HUES48 (cell line): ENCODE measurements around the gene GKN2.

ENCODE experiments used
- H3K27ac ChIP-seq: one replicate; pipeline ENCODE4 v1.7.0; 2013; ENCODE audit warnings: low read depth, low read length, inconsistent platforms
- H3K27me3 ChIP-seq: 2 replicates; pipeline ENCODE4 v1.6.1; 2013; ENCODE audit warnings: mild to moderate bottlenecking, low read length; ENCODE audit not compliant: control insufficient read depth, insufficient read depth
- H3K36me3 ChIP-seq: 2 replicates; pipeline ENCODE4 v1.6.1; 2013; ENCODE audit warnings: low read length; ENCODE audit not compliant: control insufficient read depth, insufficient read depth
- H3K4me1 ChIP-seq: 2 replicates; pipeline ENCODE4 v1.6.1; 2013; ENCODE audit warnings: mild to moderate bottlenecking, low read length; ENCODE audit not compliant: control insufficient read depth, insufficient read depth
- H3K4me3 ChIP-seq: 2 replicates; pipeline ENCODE4 v1.5.1; 2013; ENCODE audit warnings: mild to moderate bottlenecking, low read depth, low read length
- H3K9ac ChIP-seq: 2 replicates; pipeline ENCODE4 v1.6.1; 2013; ENCODE audit warnings: mild to moderate bottlenecking, low read depth, low read length, moderate library complexity
- H3K9me3 ChIP-seq: 2 replicates; pipeline ENCODE4 v1.6.1; 2013; ENCODE audit warnings: low read length; ENCODE audit not compliant: control insufficient read depth, insufficient read depth

The GKN2 gene

GRCh38 chr2:68978098-68978497 lies 25.4 kb upstream of the GKN2 start:
- H3K9ac ChIP-seq: no peak overlapping the region
- H3K36me3 ChIP-seq: no peaks in the 10 kb centered on the region
- H3K4me1 ChIP-seq: no peaks in the 10 kb centered on the region
- H3K27me3 ChIP-seq: no peaks in the 10 kb centered on the region
- H3K4me3 ChIP-seq: no peak overlapping the region
- no peak overlapping the region for H3K27ac ChIP-seq
- H3K9me3 ChIP-seq: no peaks in the 10 kb centered on the region

- no peaks in the 10 kb centered on the region for H3K36me3 ChIP-seq
- no peak overlapping the region for H3K9ac ChIP-seq
- H3K27ac ChIP-seq: no peak overlapping the region
- H3K27me3 ChIP-seq: no peaks in the 10 kb centered on the region
- H3K9me3 ChIP-seq: no peaks in the 10 kb centered on the region
- no peak overlapping the region for H3K4me3 ChIP-seq
- H3K4me1 ChIP-seq: no peaks in the 10 kb centered on the region
Observed at GRCh38 chr2:68977453-68977852, 24.8 kb upstream of the GKN2 start.

GRCh38 chr2:68975844-68976243 lies 23.2 kb upstream of the GKN2 start:
- H3K36me3 ChIP-seq: no peaks in the 10 kb centered on the region
- H3K27ac ChIP-seq: no peak overlapping the region
- no peak overlapping the region for H3K4me3 ChIP-seq
- H3K27me3 ChIP-seq: no peaks in the 10 kb centered on the region
- H3K4me1 ChIP-seq: no peaks in the 10 kb centered on the region
- H3K9me3 ChIP-seq: no peaks in the 10 kb centered on the region
- no peak overlapping the region for H3K9ac ChIP-seq

GRCh38 chr2:68974946-68975665 lies 22.4 kb upstream of the GKN2 start:
- no peaks in the 10 kb centered on the region for H3K9me3 ChIP-seq
- no peaks in the 10 kb centered on the region for H3K4me1 ChIP-seq
- H3K4me3 ChIP-seq: no peak overlapping the region
- H3K9ac ChIP-seq: no peak overlapping the region
- no peaks in the 10 kb centered on the region for H3K36me3 ChIP-seq
- H3K27me3 ChIP-seq: no peaks in the 10 kb centered on the region
- H3K27ac ChIP-seq: no peak overlapping the region

GRCh38 chr2:68974251-68974650 lies 21.6 kb upstream of the GKN2 start, which contains the start of gene GKN1:
TSS of gene GKN1 (plus strand) at chr2:68974636. CDS start at chr2:68974678, 42 bp downstream.
- Histone ChIP-seq H3K4me1 (no peaks in the 10 kb centered on the region), H3K36me3 (no peaks in the 10 kb centered on the region), H3K27ac (no peak within 1 kb of the TSS), H3K9me3 (no peaks in the 10 kb centered on the region), H3K27me3 (no peaks in the 10 kb centered on the region), H3K4me3 (no peak within 1 kb of the TSS), H3K9ac (no peak within 1 kb of the TSS)

- Histone ChIP-seq H3K9me3 (no peaks in the 10 kb centered on the region), H3K27ac (no peak overlapping the region), H3K27me3 (no peaks in the 10 kb centered on the region), H3K4me3 (no peak overlapping the region), H3K9ac (no peak overlapping the region), H3K4me1 (no peaks in the 10 kb centered on the region), H3K36me3 (no peaks in the 10 kb centered on the region)
Observed at GRCh38 chr2:68971591-68972231, 19.0 kb upstream of the GKN2 start.

- Histone ChIP-seq H3K9ac (no peak overlapping the region), H3K27ac (no peak overlapping the region), H3K9me3 (no peaks in the 10 kb centered on the region), H3K27me3 (no peaks in the 10 kb centered on the region), H3K4me3 (no peak overlapping the region), H3K36me3 (no peaks in the 10 kb centered on the region), H3K4me1 (no peaks in the 10 kb centered on the region)
Observed at GRCh38 chr2:68970566-68971265, 18.0 kb upstream of the GKN2 start.

- Histone ChIP-seq H3K4me1 (no peaks in the 10 kb centered on the region), H3K9ac (no peak overlapping the region), H3K4me3 (no peak overlapping the region), H3K9me3 (no peaks in the 10 kb centered on the region), H3K27ac (no peak overlapping the region), H3K36me3 (no peaks in the 10 kb centered on the region), H3K27me3 (no peaks in the 10 kb centered on the region)
Observed at GRCh38 chr2:68969736-68970490, 17.2 kb upstream of the GKN2 start.

- no peaks in the 10 kb centered on the region for H3K4me1 ChIP-seq
- H3K9ac ChIP-seq: no peak overlapping the region
- no peak overlapping the region for H3K27ac ChIP-seq
- no peak overlapping the region for H3K4me3 ChIP-seq
- no peaks in the 10 kb centered on the region for H3K36me3 ChIP-seq
- no peaks in the 10 kb centered on the region for H3K27me3 ChIP-seq
- no peaks in the 10 kb centered on the region for H3K9me3 ChIP-seq
Observed at GRCh38 chr2:68968221-68968620, 15.5 kb upstream of the GKN2 start.

- H3K27me3 ChIP-seq: no peaks in the 10 kb centered on the region
- H3K9me3 ChIP-seq: no peaks in the 10 kb centered on the region
- H3K9ac ChIP-seq: no peak overlapping the region
- H3K36me3 ChIP-seq: no peaks in the 10 kb centered on the region
- no peak overlapping the region for H3K4me3 ChIP-seq
- no peak overlapping the region for H3K27ac ChIP-seq
- H3K4me1 ChIP-seq: no peaks in the 10 kb centered on the region
Observed at GRCh38 chr2:68964282-68964681, 11.6 kb upstream of the GKN2 start.
